Gastrocnemius medialis (tissue), 4 donors: ENCODE data around the gene POU5F1.

Experiments used
- CTCF ChIP-seq, 5 experiments: fragments of 450-650 bp in 3 of 5; fragments of 200-600 bp in 2 of 5; sonication (generic) in 2 of 5; IDR thresholded peaks in 4 of 5; conservative IDR thresholded peaks in 1 of 5; 1 replicate in 4 of 5; 2 replicates in 1 of 5; pipeline ENCODE4 v1.5.1; 2016 to 2019; ENCODE audit warnings: antibody characterized with exemption in 5 of 5, mild to moderate bottlenecking in 3 of 5, moderate library complexity in 3 of 5
- POLR2A ChIP-seq, 2 donors: fragments of 450-650 bp; IDR thresholded peaks; one replicate each; pipeline ENCODE4 v1.6.1; 2017; ENCODE audit warnings: antibody characterized with exemption in 2 of 2, mild to moderate bottlenecking in 2 of 2, moderate library complexity in 2 of 2

DNA sequence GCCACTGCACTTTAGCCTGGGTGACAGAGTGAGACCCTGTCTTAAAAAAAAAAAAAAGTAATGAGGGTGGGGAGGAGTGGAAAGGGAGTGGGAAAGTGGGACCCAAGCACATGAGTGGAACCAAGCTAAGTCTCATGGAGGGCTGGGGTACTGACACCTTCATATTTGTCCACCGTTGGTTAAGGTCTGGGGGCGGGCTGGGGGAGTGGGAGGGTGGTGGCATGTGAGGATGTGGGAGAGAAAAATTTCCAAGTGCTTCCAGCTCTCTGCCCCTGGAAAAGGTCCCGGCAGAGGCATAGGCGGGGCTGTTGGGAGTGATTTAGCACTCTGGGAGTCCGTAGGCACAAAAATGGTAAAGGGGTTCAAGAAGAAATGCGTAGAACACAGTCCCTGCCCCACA, 37.7 kb downstream of the POU5F1 start:
- TF ChIP-seq CTCF (IDR thresholded peaks at IDR 0.05 in 4 of 5, conservative IDR thresholded peaks at IDR 0.05 in 1 of 5) (no peak), POLR2A (IDR thresholded peaks at IDR 0.05) (no peak)
